NCI-H1417 (cell line): ENCODE results near the gene CREBBP.

Experiments
- DNase-seq, 3 experiments: peaks; one replicate each; lab custom pipeline; 2025; lab: John Stamatoyannopoulos, UW

Gene CREBBP

GRCh38 chr16:3856367-3857141, 24.0 kb downstream of the CREBBP start:
- no peak for DNase-seq

GRCh38 chr16:3854750-3855541, 25.6 kb downstream of the CREBBP start:
- DNase-seq, result no peak

- no peak for DNase-seq
These were observed 30.0 kb downstream of the CREBBP start for GRCh38 chr16:3850544-3850899.

GRCh38 chr16:3849751-3850543, 30.6 kb downstream of the CREBBP start:
- DNase-seq, result no peak

- DNase-seq, result no peak
These were observed 33.9 kb downstream of the CREBBP start for GRCh38 chr16:3846595-3847091.

GRCh38 chr16:3846087-3846486, 34.4 kb downstream of the CREBBP start:
- DNase-seq, result no peak

GRCh38 chr16:3842994-3843393, 37.5 kb downstream of the CREBBP start:
- DNase-seq, result no peak

- DNase-seq, result no peak
These were observed 38.6 kb downstream of the CREBBP start for GRCh38 chr16:3841729-3842508.

- DNase-seq, result no peak
These were observed 40.9 kb downstream of the CREBBP start for GRCh38 chr16:3839402-3840184.

GRCh38 chr16:3838600-3839401, 41.7 kb downstream of the CREBBP start:
- DNase-seq, result no peak

- no peak for DNase-seq
These were observed 42.5 kb downstream of the CREBBP start for GRCh38 chr16:3837851-3838586.

- peak in 1 of 3 experiments; percentile 58 for DNase-seq
These were observed 43.9 kb downstream of the CREBBP start for GRCh38 chr16:3836641-3837040.

GRCh38 chr16:3835089-3835602, 45.4 kb downstream of the CREBBP start:
- no peak for DNase-seq

GRCh38 chr16:3832668-3833067, 47.8 kb downstream of the CREBBP start:
- peak in 1 of 3 experiments; percentile 8 for DNase-seq

GRCh38 chr16:3830625-3831254, 49.8 kb downstream of the CREBBP start:
- no peak for DNase-seq

GRCh38 chr16:3829631-3830536, 50.6 kb downstream of the CREBBP start:
- no peak for DNase-seq

- no peak for DNase-seq
These were observed 54.6 kb downstream of the CREBBP start for GRCh38 chr16:3825940-3826339.
